ENCODE results near the gene CELSR2.

CELSR2 gene

DNA sequence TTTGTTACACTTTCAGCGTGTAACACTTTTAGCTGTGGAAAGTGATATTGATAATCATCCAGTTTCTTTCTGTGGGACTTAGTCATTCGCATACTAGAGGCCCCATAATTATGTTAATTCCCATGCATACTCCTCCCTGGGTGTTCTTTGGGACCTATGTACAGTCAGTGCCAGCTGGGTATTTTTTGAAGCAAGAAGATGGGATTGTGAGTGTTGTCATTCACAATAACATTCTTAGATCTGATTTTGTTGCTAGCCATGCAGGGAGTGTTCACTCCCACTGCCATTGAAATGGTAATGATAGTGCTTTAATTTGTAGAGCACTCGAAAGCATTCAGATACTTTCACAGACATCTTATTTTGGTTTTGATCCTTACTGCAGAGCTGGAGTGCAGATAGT is 24.0 kb upstream of the CELSR2 start:
- H3K36me3 ChIP-seq (ENCODE audit: low read depth) = peaks cover 88% of the 10 kb centered on the region
- H3K27me3 ChIP-seq (ENCODE audit: insufficient read depth, poor library complexity, severe bottlenecking) = no peaks in the 10 kb centered on the region
- peaks cover 16% of the 10 kb centered on the region for H3K4me1 ChIP-seq (ENCODE audit: insufficient read depth, poor library complexity, severe bottlenecking)
- DNase-seq (ENCODE audit: low spot score) = no peak
- no peaks in the 10 kb centered on the region for H3K9me3 ChIP-seq (ENCODE audit: severe bottlenecking)
- TF ChIP-seq CTCF (IDR thresholded peaks at IDR 0.05; ENCODE audit: poor library complexity, severe bottlenecking) = no peak
- peak overlapping the region; percentile 74 for H3K27ac ChIP-seq (ENCODE audit: poor library complexity, severe bottlenecking)
- no peak overlapping the region for H3K4me3 ChIP-seq (ENCODE audit: severe bottlenecking)
- peak; percentile 15; the same call in 1 of the 3 replicates for ATAC-seq (ENCODE audit: low read depth)

DNA sequence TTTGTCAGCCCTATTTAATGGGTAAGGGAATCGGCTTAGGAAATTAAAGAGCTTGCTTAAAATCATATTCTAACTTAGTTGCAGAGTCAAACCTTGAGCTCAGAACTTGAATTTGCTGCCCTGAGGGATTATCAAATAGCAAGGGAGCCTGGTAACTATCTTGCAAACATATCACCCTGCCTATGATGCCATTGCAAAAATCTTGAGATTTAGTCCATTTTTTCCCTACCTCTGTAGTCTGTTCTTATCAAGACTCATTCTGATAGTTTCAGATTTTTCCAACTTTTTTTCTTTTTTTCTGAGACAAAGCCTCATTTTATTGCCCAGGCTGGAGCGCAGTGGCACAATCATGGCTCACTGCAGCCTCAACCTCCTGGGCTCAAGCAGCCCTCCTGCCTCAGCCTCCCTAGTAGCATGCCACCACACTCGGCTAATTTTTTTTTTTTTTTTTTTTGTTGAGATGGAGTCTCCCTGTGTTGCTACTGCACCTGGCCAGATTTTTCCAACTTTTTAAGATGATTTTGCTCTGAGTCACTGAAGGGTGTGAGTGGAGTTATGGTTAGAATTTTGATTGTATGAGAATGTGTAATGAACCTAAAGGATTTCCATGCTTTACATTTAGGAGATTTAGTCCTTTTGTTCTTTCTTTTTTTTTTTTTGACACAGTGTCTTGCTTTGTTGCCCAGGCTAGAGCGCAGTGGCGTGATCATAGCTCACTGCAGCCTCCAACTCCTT is 23.5 kb upstream of the CELSR2 start:
- Histone ChIP-seq H3K4me3 (ENCODE audit: severe bottlenecking) (no peak overlapping the region), H3K4me1 (ENCODE audit: insufficient read depth, poor library complexity, severe bottlenecking) (peaks cover 16% of the 10 kb centered on the region), H3K27me3 (ENCODE audit: insufficient read depth, poor library complexity, severe bottlenecking) (no peaks in the 10 kb centered on the region), H3K9me3 (ENCODE audit: severe bottlenecking) (no peaks in the 10 kb centered on the region), H3K36me3 (ENCODE audit: low read depth) (peaks cover 88% of the 10 kb centered on the region), H3K27ac (ENCODE audit: poor library complexity, severe bottlenecking) (peak overlapping the region; percentile 74)
- ATAC-seq (ENCODE audit: low read depth) (peak; percentile 95), DNase-seq (ENCODE audit: low spot score) (no peak)
- TF ChIP-seq CTCF (IDR thresholded peaks at IDR 0.05; ENCODE audit: poor library complexity, severe bottlenecking) = no peak

DNA sequence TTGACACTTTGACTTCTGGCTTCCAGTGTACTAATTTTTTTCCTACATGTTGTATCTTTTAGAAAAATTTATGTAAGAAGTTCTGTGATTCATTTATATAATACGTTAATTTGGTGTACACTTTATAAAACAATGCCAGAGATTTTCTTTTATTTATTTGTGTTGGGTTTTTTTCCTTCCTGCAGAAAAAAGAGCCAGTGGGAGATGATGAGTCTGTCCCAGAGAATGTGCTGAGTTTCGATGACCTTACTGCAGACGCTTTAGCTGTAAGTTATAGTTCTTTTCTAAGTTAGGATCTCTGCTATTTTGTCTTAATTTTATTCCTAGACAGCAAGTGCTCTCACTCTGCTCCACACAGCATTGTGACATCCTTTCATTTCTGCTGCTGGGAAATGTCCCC is 21.2 kb upstream of the CELSR2 start:
- no peak overlapping the region for H3K27ac ChIP-seq (ENCODE audit: poor library complexity, severe bottlenecking)

DNA sequence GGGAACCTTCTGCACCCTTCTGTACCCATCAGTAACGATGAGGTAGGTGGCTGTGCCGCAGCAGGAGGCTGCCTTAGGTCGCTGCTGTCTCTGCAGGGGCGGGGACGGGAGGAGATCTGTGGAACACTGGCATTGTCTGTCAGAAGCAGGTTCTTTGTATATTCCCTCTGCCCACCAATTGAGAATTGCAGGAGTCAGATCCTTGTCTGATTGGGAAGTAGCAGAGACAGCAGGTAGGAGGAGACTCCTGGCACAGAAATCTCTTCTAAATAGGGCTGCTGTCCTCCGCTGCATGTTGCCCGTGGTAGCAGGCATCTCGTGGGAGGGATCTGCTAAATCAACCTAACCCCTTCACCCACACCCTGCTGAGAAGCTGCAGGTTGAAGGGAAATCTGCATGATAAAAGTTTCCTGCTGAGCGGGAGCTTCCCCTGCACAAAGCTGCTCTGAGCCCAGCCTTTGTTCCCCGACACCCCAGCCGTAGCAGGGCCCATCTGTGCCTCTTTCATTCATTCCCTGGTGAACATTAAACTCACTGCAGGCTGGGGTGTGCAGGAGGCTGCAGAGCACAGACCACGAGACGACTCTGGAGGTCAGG is 19.7 kb upstream of the CELSR2 start:
- DNase-seq (ENCODE audit: low spot score) (no peak), ATAC-seq (ENCODE audit: low read depth) (no peak)
- no peak overlapping the region for H3K27ac ChIP-seq (ENCODE audit: poor library complexity, severe bottlenecking)
- H3K9me3 ChIP-seq (ENCODE audit: severe bottlenecking) = no peaks in the 10 kb centered on the region
- H3K27me3 ChIP-seq (ENCODE audit: insufficient read depth, poor library complexity, severe bottlenecking) = no peaks in the 10 kb centered on the region
- no peak overlapping the region for H3K4me3 ChIP-seq (ENCODE audit: severe bottlenecking)
- peaks cover 90% of the 10 kb centered on the region for H3K36me3 ChIP-seq (ENCODE audit: low read depth)
- peaks cover 16% of the 10 kb centered on the region for H3K4me1 ChIP-seq (ENCODE audit: insufficient read depth, poor library complexity, severe bottlenecking)
- TF ChIP-seq CTCF (IDR thresholded peaks at IDR 0.05; ENCODE audit: poor library complexity, severe bottlenecking) = no peak

More for the DNA sequence above, 21.2 kb upstream of the CELSR2 start:
- Histone ChIP-seq H3K36me3 (ENCODE audit: low read depth) (peaks cover 91% of the 10 kb centered on the region), H3K27me3 (ENCODE audit: insufficient read depth, poor library complexity, severe bottlenecking) (no peaks in the 10 kb centered on the region), H3K9me3 (ENCODE audit: severe bottlenecking) (no peaks in the 10 kb centered on the region), H3K4me3 (ENCODE audit: severe bottlenecking) (no peak overlapping the region), H3K4me1 (ENCODE audit: insufficient read depth, poor library complexity, severe bottlenecking) (peaks cover 16% of the 10 kb centered on the region)
- no peak for DNase-seq (ENCODE audit: low spot score)
- no peak for ATAC-seq (ENCODE audit: low read depth)
- no peak for TF ChIP-seq CTCF (IDR thresholded peaks at IDR 0.05; ENCODE audit: poor library complexity, severe bottlenecking)

DNA sequence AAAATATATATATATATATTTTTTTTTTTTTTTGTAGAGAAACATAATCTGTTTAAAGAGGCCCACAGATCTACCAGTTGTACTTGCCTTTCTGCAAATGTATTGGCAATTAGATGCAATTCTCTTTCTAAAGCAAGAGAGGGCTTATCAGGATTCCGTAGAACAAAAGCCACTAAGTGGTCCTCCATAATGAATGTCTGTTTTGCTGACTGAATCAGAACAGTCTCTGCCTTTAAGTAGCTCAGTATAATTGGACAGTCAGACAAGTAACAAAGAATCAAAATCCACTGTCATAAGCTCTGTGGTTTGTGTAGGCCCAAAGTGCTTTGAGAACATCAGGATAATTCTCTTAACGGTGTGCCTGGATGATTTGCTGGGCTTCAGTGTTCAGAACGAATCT is 18.3 kb upstream of the CELSR2 start:
- Histone ChIP-seq H3K27ac (ENCODE audit: poor library complexity, severe bottlenecking) (no peak overlapping the region), H3K36me3 (ENCODE audit: low read depth) (peaks cover 94% of the 10 kb centered on the region)

More for the DNA sequence above, 18.3 kb upstream of the CELSR2 start:
- Histone ChIP-seq H3K4me3 (ENCODE audit: severe bottlenecking) (no peak overlapping the region), H3K9me3 (ENCODE audit: severe bottlenecking) (no peaks in the 10 kb centered on the region), H3K27me3 (ENCODE audit: insufficient read depth, poor library complexity, severe bottlenecking) (no peaks in the 10 kb centered on the region), H3K4me1 (ENCODE audit: insufficient read depth, poor library complexity, severe bottlenecking) (peaks cover 4% of the 10 kb centered on the region)
- no peak for ATAC-seq (ENCODE audit: low read depth)
- DNase-seq (ENCODE audit: low spot score) = no peak
- no peak for TF ChIP-seq CTCF (IDR thresholded peaks at IDR 0.05; ENCODE audit: poor library complexity, severe bottlenecking)
